Astrocyte of the spinal cord (primary cell): Measurements from ENCODE around the gene ZNF280C.

Experiments
- DNase-seq: peaks from one replicate; pipeline ENCODE4 v3.0.0; 2011; ENCODE audit warnings: low read depth, low spot score
- H3K4me3 ChIP-seq: 2 replicates; pipeline ENCODE4 v1.5.1; 2011; ENCODE audit warnings: low read depth, mild to moderate bottlenecking, low read length, moderate library complexity
- in situ Hi-C: cut with HindIII; loops from 2 replicates; pipeline ENCODE4 v1.10.0; 2017; ENCODE audit warnings: low sequenced_read_pairs
- TF ChIP-seq, protein P1 (sequence below): IDR thresholded peaks from 2 replicates; pipeline ENCODE4 v1.5.1; 2012; ENCODE audit warnings: low read depth, mild to moderate bottlenecking, low read length, inconsistent platforms

Gene ZNF280C, protein sequence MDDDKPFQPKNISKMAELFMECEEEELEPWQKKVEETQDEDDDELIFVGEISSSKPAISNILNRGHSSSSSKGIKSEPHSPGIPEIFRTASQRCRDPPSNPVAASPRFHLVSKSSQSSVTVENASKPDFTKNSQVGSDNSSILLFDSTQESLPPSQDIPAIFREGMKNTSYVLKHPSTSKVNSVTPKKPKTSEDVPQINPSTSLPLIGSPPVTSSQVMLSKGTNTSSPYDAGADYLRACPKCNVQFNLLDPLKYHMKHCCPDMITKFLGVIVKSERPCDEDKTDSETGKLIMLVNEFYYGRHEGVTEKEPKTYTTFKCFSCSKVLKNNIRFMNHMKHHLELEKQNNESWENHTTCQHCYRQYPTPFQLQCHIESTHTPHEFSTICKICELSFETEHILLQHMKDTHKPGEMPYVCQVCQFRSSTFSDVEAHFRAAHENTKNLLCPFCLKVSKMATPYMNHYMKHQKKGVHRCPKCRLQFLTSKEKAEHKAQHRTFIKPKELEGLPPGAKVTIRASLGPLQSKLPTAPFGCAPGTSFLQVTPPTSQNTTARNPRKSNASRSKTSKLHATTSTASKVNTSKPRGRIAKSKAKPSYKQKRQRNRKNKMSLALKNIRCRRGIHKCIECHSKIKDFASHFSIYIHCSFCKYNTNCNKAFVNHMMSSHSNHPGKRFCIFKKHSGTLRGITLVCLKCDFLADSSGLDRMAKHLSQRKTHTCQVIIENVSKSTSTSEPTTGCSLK

DNA sequence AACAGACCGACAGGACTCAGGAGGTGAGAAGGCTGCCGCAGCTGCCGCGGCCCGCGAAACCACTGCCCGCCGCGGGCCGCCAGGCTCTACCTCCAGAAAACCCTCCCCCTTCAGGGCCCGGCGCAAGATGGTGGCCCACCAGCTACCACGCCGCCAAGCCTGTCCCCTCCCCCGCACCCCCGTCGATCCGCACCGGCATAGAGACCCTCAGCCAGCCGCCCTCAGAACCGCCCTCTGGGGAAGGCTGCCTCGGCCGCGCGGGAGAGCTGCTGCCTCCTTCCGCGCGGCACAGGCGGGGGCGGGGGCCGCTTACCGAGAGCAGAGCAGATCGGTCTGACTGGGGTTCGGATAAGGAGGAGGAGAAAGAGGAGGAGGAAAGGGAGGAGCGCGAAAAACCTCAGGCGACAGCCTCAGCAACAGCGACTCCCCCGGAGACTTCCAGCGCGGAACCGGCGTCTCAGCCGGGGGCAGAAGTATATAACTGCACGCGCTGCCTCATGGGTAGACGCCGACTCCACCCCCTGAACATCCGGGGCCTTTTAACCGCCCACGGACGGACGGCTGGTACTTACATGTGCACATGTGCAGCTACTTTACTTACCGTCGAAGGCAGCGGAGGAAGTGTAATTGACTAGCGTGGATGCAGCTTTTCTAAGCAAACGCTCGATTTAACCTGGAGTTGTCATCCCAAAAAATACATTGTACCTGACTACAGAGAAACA lies at the start of gene ZNF280C:
Gene ZNF280C, minus strand, starts transcription at position 451 of the 722 bp plus-strand sequence. CDS start 8,450 bp downstream, outside the sequence.
- peak; percentile 94 for DNase-seq
- in situ Hi-C loops: no loop called here
- TF ChIP-seq, protein P1, sequence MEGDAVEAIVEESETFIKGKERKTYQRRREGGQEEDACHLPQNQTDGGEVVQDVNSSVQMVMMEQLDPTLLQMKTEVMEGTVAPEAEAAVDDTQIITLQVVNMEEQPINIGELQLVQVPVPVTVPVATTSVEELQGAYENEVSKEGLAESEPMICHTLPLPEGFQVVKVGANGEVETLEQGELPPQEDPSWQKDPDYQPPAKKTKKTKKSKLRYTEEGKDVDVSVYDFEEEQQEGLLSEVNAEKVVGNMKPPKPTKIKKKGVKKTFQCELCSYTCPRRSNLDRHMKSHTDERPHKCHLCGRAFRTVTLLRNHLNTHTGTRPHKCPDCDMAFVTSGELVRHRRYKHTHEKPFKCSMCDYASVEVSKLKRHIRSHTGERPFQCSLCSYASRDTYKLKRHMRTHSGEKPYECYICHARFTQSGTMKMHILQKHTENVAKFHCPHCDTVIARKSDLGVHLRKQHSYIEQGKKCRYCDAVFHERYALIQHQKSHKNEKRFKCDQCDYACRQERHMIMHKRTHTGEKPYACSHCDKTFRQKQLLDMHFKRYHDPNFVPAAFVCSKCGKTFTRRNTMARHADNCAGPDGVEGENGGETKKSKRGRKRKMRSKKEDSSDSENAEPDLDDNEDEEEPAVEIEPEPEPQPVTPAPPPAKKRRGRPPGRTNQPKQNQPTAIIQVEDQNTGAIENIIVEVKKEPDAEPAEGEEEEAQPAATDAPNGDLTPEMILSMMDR: peak; percentile 26
- H3K4me3 ChIP-seq: peak within 1 kb of the TSS; percentile 63

DNA sequence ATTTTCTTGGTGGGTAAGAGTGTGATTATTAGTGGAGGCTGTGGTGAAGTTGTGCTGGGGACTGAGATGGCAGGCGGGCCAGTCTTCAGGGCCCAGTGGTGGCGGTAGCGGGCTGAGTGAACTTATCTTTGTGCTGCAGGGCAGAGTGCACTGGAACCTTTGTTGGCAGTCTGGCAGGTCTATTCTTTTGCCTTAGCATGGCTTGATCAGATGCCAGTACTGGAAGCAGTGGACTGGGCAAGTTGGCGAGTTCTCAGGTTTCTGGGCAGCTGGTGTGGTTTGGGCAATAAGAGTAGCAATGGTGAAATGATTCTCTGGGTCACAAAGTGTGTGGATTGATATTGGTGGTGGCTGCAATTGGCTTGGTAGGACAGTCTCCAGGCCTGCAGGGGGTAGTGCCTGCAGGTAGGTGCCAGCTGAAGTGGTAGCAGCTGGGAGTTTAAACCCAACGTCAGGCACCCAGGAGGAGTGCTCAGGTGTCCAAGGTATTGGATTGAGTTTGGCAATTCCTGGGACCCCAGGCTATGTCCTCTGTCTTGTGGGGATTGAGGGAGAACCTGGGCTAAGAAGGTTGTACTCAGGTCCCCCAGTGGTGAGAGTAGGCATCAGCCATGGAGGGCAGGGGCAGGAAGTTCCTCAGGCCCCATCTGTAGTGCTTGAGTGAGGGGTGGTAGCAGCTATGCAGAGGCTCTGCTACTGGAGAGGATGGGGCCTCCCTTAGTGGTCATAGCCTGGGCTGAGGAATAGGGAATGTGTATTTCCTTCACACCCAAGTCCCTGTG lies 36.1 kb upstream of the ZNF280C start:
- in situ Hi-C loops: no loop called here
- no peak overlapping the region for H3K4me3 ChIP-seq
- DNase-seq: no peak
- TF ChIP-seq, protein P1: no peak

DNA sequence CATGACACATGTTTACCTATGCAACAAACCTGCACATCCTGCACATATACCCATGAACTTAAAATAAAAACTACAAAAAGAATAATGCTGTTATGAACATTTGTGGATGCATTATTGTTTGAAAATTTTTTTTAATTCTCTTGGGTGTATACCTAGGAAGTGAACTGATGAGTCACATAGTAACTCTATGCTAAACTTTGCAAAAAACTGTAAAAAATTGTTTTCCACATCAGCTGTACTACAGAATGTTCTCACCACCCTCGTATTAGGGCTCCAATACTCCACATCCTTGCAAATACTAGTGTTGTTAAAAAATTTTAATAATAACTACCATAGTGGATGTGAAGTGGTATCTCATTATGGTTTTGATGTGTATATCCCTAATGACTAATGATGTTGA lies 33.3 kb upstream of the ZNF280C start:
- no peak overlapping the region for H3K4me3 ChIP-seq
- TF ChIP-seq, protein P1: no peak
- DNase-seq: no peak
- in situ Hi-C loops: no loop called here

DNA sequence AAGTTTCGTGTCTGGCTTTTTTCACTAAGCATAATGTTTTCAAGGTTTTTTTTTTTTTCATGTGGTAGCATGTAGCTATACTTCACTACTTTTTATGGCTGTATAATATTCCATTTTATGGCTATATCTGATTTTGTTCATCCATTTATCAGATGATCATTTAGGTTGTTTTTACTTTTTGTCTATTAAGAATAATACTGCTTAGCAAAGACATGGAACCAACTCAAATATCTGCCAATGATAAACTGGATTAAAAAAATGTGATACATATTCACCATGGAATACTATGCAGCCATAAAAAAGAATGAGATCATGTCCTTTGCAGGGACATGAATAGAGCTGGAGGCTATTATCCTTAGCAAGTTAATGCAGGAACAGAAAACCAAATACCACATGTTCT lies 32.7 kb upstream of the ZNF280C start:
- in situ Hi-C loops: no loop called here
- DNase-seq: no peak
- no peak overlapping the region for H3K4me3 ChIP-seq
- TF ChIP-seq, protein P1: no peak

DNA sequence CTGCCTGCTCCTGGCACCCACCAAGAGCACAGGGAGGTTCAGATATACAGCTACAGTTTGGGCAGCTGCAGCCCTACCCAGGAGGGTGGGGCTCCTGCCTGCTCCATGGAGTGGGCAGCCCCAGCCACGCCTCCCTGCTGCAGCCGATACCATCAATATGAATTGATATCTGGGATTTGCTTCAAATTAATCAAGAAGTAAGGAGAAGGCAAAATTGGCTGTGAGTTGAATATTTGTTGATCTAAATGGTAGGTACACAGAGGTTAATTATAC lies 31.2 kb upstream of the ZNF280C start:
- no peak overlapping the region for H3K4me3 ChIP-seq
- TF ChIP-seq, protein P1: no peak
- in situ Hi-C loops: no loop called here
- DNase-seq: no peak

DNA sequence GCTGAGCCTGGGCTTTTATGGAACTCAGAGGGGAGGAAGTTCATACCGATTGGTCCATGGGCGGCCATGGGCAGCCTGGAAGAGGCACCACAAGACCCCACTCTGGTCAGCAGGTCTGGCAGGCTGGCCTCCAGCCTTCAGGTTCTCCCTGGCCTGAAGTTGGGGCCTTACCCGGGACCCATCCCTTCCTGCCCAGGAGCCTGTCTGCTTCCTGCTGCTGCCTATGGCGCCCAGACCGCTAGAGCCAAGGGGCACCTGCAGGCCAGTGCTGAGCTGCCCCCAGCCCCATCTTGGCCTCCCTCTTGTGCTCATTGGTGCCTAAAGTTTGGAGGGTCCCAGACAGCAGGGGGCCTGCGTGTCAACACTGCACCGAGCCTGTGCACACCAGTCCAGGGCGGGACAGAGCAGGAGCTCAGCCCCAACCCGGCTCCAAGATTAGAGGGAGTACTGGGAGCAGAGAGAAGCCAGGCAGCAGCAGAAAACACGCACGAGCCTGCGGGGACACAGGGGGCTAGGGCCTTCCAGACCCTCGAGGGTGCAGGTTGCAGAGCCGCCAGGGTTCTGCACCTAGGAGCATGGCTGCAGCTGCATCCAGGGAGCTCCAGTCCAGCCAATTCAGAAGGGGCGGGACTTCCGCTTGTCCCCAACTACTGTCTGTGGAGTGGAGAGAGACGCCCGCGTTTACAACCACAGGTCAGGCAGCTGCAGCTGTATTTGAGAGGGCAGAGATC lies 30.7 kb upstream of the ZNF280C start:
- TF ChIP-seq, protein P1: no peak
- in situ Hi-C loops: no loop called here
- DNase-seq: no peak
- H3K4me3 ChIP-seq: no peak overlapping the region
